Measurements from ENCODE around the gene TTC9.

The TTC9 gene

GRCh38 chr14:70716483-70716882, 74.8 kb downstream of the TTC9 start:
- DNase-seq (ENCODE audit: low spot score), result no peak

GRCh38 chr14:70716958-70717357, 75.2 kb downstream of the TTC9 start:
- no peak for DNase-seq (ENCODE audit: low spot score)

- no peak for DNase-seq (ENCODE audit: low spot score)
Observed at GRCh38 chr14:70718383-70719118, 76.8 kb downstream of the TTC9 start.

GRCh38 chr14:70721542-70721941, 79.8 kb downstream of the TTC9 start:
- DNase-seq (ENCODE audit: low spot score), result no peak

- no peak for DNase-seq (ENCODE audit: low spot score)
Observed at GRCh38 chr14:70722418-70722817, 80.7 kb downstream of the TTC9 start.

- no peak for DNase-seq (ENCODE audit: low spot score)
Observed at GRCh38 chr14:70723276-70723675, 81.6 kb downstream of the TTC9 start.

- no peak for DNase-seq (ENCODE audit: low spot score)
Observed at GRCh38 chr14:70724110-70724509, 82.4 kb downstream of the TTC9 start.

- DNase-seq (ENCODE audit: low spot score), result no peak
Observed at GRCh38 chr14:70724944-70725343, 83.2 kb downstream of the TTC9 start.
